CD14-positive monocyte (primary cell): Measurements from ENCODE around the gene ROPN1. TPM values are rescaled to one million over a fixed set of nuclear protein-coding genes. Genes with fewer than 3 reads are reported as not detected.

Experiments used
- DNase-seq, 3 donors: peaks; one replicate each; pipeline ENCODE4 v3.0.0-alpha.2; 2011 to 2022
- H2AFZ ChIP-seq: 2 replicates; pipeline ENCODE4 v1.6.0; 2012; ENCODE audit warnings: mild to moderate bottlenecking, low read depth, low read length, inconsistent platforms; ENCODE audit not compliant: insufficient read depth, poor library complexity, severe bottlenecking
- H3K27ac ChIP-seq, 2 donors: 1 replicate in 1 of 2; 2 replicates in 1 of 2; pipeline ENCODE4 v1.5.1; 2012 to 2013; ENCODE audit warnings: low read length in 2 of 2, control low read depth in 1 of 2, inconsistent platforms in 1 of 2, low read depth in 1 of 2, mild to moderate bottlenecking in 1 of 2
- H3K27me3 ChIP-seq, 2 donors: one replicate each; pipeline versions ENCODE4 v1.6.0 to v1.6.1; 2011 to 2013; ENCODE audit warnings: low read length in 2 of 2; ENCODE audit not compliant: control insufficient read depth in 2 of 2, insufficient read depth in 2 of 2
- H3K36me3 ChIP-seq, 2 donors: replicated peaks in 1 of 2; 1 replicate in 1 of 2; 2 replicates in 1 of 2; pipeline versions ENCODE4 v1.5.1 to v1.6.1; 2012 to 2013; ENCODE audit warnings: low read length in 2 of 2, control low read depth in 1 of 2, inconsistent platforms in 1 of 2, mild to moderate bottlenecking in 1 of 2; ENCODE audit not compliant: insufficient read depth in 2 of 2, control insufficient read depth in 1 of 2
- H3K4me1 ChIP-seq, 2 donors: 1 replicate in 1 of 2; 2 replicates in 1 of 2; pipeline versions ENCODE4 v1.5.1 to v1.6.1; 2012 to 2013; ENCODE audit warnings: low read length in 2 of 2, control low read depth in 1 of 2, inconsistent platforms in 1 of 2, mild to moderate bottlenecking in 1 of 2, moderate library complexity in 1 of 2; ENCODE audit not compliant: insufficient read depth in 2 of 2, control insufficient read depth in 1 of 2
- H3K4me2 ChIP-seq: replicated peaks from 2 replicates; pipeline ENCODE3; 2012; ENCODE audit warnings: low read length, moderate library complexity, mild to moderate bottlenecking; ENCODE audit not compliant: poor library complexity, severe bottlenecking; ENCODE audit errors: extremely low read depth
- H3K4me3 ChIP-seq, 3 experiments: fragments of 200-600 bp in 1 of 3; sonication (generic) in 1 of 3; replicated peaks in 1 of 3; 1 replicate in 2 of 3; 2 replicates in 1 of 3; pipeline ENCODE4 v1.5.1; 2011 to 2013; ENCODE audit warnings: low read length in 3 of 3, mild to moderate bottlenecking in 3 of 3, control low read depth in 2 of 3, low read depth in 2 of 3, inconsistent platforms in 1 of 3, moderate library complexity in 1 of 3
- H3K79me2 ChIP-seq: 2 replicates; pipeline ENCODE4 v1.6.0; 2012; ENCODE audit warnings: mild to moderate bottlenecking, control low read depth, inconsistent platforms, low read length, moderate library complexity; ENCODE audit not compliant: insufficient read depth
- H3K9ac ChIP-seq: 2 replicates; pipeline ENCODE4 v1.6.0; 2017; ENCODE audit warnings: low read length, mild to moderate bottlenecking; ENCODE audit not compliant: insufficient read depth, poor library complexity, severe bottlenecking
- H3K9me3 ChIP-seq, 2 donors: replicated peaks in 1 of 2; 1 replicate in 1 of 2; 2 replicates in 1 of 2; pipeline versions ENCODE4 v1.5.1 to v1.6.1; 2012 to 2013; ENCODE audit warnings: low read length in 2 of 2, control low read depth in 1 of 2; ENCODE audit not compliant: control insufficient read depth in 1 of 2, insufficient read depth in 1 of 2
- H4K20me1 ChIP-seq: 2 replicates; pipeline ENCODE4 v1.6.0; 2012; ENCODE audit warnings: mild to moderate bottlenecking, low read length, control low read depth, moderate library complexity; ENCODE audit not compliant: insufficient read depth
- H3K27ac Mint-ChIP-seq, 7 donors: one replicate each; pipeline ENCODE4 v1.8.0; 2020; ENCODE audit warnings: mild to moderate bottlenecking in 7 of 7, mixed read lengths in 7 of 7, moderate library complexity in 6 of 7, inconsistent platforms in 2 of 7
- H3K27me3 Mint-ChIP-seq, 3 donors: one replicate each; pipeline ENCODE4 v1.8.0; 2021 to 2022; ENCODE audit warnings: low read depth in 3 of 3, mild to moderate bottlenecking in 3 of 3, mixed read lengths in 3 of 3, moderate library complexity in 3 of 3, inconsistent platforms in 1 of 3
- H3K36me3 Mint-ChIP-seq, 2 donors: one replicate each; pipeline ENCODE4 v1.8.0; 2020; ENCODE audit warnings: mixed read lengths in 2 of 2, inconsistent platforms in 1 of 2, mild to moderate bottlenecking in 1 of 2
- H3K4me1 Mint-ChIP-seq: one replicate; pipeline ENCODE4 v1.8.0; 2020; ENCODE audit warnings: mild to moderate bottlenecking, mixed read lengths
- H3K4me3 Mint-ChIP-seq, 2 donors: one replicate each; pipeline ENCODE4 v1.8.0; 2020; ENCODE audit warnings: mild to moderate bottlenecking in 2 of 2, mixed read lengths in 2 of 2, moderate library complexity in 1 of 2
- H3K9me3 Mint-ChIP-seq, 7 donors: one replicate each; pipeline ENCODE4 v1.8.0; 2020 to 2022; ENCODE audit warnings: mixed read lengths in 7 of 7, mild to moderate bottlenecking in 6 of 7, moderate library complexity in 6 of 7, inconsistent platforms in 2 of 7
- CTCF ChIP-seq: fragments of 200-600 bp; IDR thresholded peaks from one replicate; pipeline ENCODE4 v1.8.0; 2022; ENCODE audit warnings: antibody characterized with exemption, mild to moderate bottlenecking
- WGBS: methylation state at CpG from one replicate; pipeline ENCODE4 v1.1.5; 2013; ENCODE audit warnings: missing lambda C conversion rate; ENCODE audit not compliant: insufficient coverage; 5-methylcytosine and 5-hydroxymethylcytosine counted together
- intact Hi-C, 2 donors: fragments of 100-400 bp; cut with micrococcal nuclease; formaldehyde crosslinking; loops; one replicate each; pipeline versions ENCODE4 v1.15.0 to v1.15.1; 2023
- polyA plus RNA-seq, 3 donors: library from polyadenylated mRNA; depleted of rRNA in 1 of 3; unstranded in 2 of 3; stranded (reverse) in 1 of 3; fragments of 300-500 nt in 2 of 3; fragments of >200 nt in 1 of 3; fragmentation: Illumina TruSeq in 2 of 3; gene quantifications; 1 replicate in 2 of 3; 2 replicates in 1 of 3; pipeline ENCODE4 v1.2.3, GENCODE V29; 2012 to 2021

ROPN1 gene
- polyA plus RNA-seq, 3 donors, result not detected

GRCh38 chr3:123929325-123929724 is 62.6 kb downstream of the ROPN1 start:
- Mint-ChIP-seq H3K4me1 (no peaks in the 10 kb centered on the region), H3K4me3 (no peak overlapping the region), H3K36me3 (peaks cover 47 to 64% of the 10 kb centered on the region in 2 donors), H3K27ac (no peak overlapping the region), H3K27me3 (peaks cover 0 to 2% (median 0%) of the 10 kb centered on the region in 3 donors), H3K9me3 (peaks cover 0 to 7% (median 4%) of the 10 kb centered on the region in 7 donors)
- peaks cover 18 to 55% of the 10 kb centered on the region in 2 donors for H3K36me3 ChIP-seq
- intact Hi-C loops, result no loop called here
- no peak for TF ChIP-seq CTCF
- H3K9me3 ChIP-seq, result no peaks in the 10 kb centered on the region
- no CpG with 5 or more reads among the region's 9 CpGs for WGBS
- H3K4me1 ChIP-seq, result no peaks in the 10 kb centered on the region
- no peaks in the 10 kb centered on the region for H3K27me3 ChIP-seq
- no peak overlapping the region for H3K9ac ChIP-seq
- no peaks in the 10 kb centered on the region for H4K20me1 ChIP-seq
- no peak for DNase-seq
- no peaks in the 10 kb centered on the region for H3K79me2 ChIP-seq
- H3K4me3 ChIP-seq, result no peak overlapping the region
- H3K4me2 ChIP-seq, result no peak overlapping the region
- H3K27ac ChIP-seq, result no peak overlapping the region
- H2AFZ ChIP-seq, result no peak overlapping the region

DNA sequence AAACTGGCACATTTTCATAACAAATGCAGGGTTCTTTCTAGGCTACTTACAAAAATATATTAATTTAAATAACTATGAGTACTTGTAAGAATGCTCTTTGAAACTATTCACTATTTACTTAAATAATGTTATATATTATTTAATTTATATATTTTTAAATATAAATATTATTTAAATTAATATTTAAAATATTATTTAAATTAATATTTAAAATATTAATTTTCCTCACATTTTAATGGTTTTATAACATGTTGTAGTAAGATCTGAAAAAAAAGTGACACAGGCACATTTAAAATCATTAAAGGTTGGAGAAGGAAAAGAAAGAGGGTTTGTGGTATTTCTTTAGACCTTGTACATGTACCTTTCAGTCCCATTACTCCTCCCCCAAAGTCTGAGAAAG is 65.5 kb downstream of the ROPN1 start:
- Mint-ChIP-seq H3K27ac (no peak overlapping the region), H3K4me3 (no peak overlapping the region), H3K4me1 (no peaks in the 10 kb centered on the region), H3K27me3 (no peaks in the 10 kb centered on the region), H3K9me3 (peaks cover 12 to 22% (median 15%) of the 10 kb centered on the region in 7 donors), H3K36me3 (peaks cover 51 to 66% of the 10 kb centered on the region in 2 donors)
- H3K79me2 ChIP-seq, result no peaks in the 10 kb centered on the region
- intact Hi-C loops, result no loop called here
- no peak overlapping the region for H3K4me3 ChIP-seq
- TF ChIP-seq CTCF, result no peak
- no peak overlapping the region for H3K9ac ChIP-seq
- no peak overlapping the region for H2AFZ ChIP-seq
- H3K27me3 ChIP-seq, result no peaks in the 10 kb centered on the region
- H3K9me3 ChIP-seq, result peaks cover 4 to 13% of the 10 kb centered on the region in 2 donors
- H3K27ac ChIP-seq, result no peak overlapping the region
- H4K20me1 ChIP-seq, result no peaks in the 10 kb centered on the region
- DNase-seq, result no peak
- no peak overlapping the region for H3K4me2 ChIP-seq
- peaks cover 17 to 59% of the 10 kb centered on the region in 2 donors for H3K36me3 ChIP-seq
- H3K4me1 ChIP-seq, result no peaks in the 10 kb centered on the region
